ENCODE results near the gene SPEN. TPM values are rescaled to one million over a fixed set of nuclear protein-coding genes. Genes with fewer than 3 reads are reported as not detected.

The SPEN gene
- total RNA-seq: 38.4 to 49.7 TPM (median 39.4 TPM) in 3 replicates
- long read RNA-seq, partial matches to known transcripts: 10 of 13 reads
- long read RNA-seq, other reads (novel, unspliced or antisense): 2 of 13 reads

- Mint-ChIP-seq H3K27ac (ENCODE audit: unreplicated experiment) (peak within 1 kb of the TSS; percentile 98), H3K4me1 (ENCODE audit: low read depth) (peaks cover 46% of the 10 kb centered on the region), H3K27me3 (ENCODE audit: low read depth) (no peaks in the 10 kb centered on the region), H3K4me3 (ENCODE audit: unreplicated experiment) (peak within 1 kb of the TSS; percentile 99), H3K36me3 (ENCODE audit: low read depth) (peaks cover 2% of the 10 kb centered on the region), H3K9me3 (ENCODE audit: low read depth) (no peaks in the 10 kb centered on the region)
- peak; percentile 100 for DNase-seq (ENCODE audit: low spot score)
- TF ChIP-seq, protein P1, sequence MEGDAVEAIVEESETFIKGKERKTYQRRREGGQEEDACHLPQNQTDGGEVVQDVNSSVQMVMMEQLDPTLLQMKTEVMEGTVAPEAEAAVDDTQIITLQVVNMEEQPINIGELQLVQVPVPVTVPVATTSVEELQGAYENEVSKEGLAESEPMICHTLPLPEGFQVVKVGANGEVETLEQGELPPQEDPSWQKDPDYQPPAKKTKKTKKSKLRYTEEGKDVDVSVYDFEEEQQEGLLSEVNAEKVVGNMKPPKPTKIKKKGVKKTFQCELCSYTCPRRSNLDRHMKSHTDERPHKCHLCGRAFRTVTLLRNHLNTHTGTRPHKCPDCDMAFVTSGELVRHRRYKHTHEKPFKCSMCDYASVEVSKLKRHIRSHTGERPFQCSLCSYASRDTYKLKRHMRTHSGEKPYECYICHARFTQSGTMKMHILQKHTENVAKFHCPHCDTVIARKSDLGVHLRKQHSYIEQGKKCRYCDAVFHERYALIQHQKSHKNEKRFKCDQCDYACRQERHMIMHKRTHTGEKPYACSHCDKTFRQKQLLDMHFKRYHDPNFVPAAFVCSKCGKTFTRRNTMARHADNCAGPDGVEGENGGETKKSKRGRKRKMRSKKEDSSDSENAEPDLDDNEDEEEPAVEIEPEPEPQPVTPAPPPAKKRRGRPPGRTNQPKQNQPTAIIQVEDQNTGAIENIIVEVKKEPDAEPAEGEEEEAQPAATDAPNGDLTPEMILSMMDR (IDR thresholded peaks at IDR 0.05): peak; percentile 31
Observed at GRCh38 chr1:15847100-15847892, at the start of gene SPEN. Gene SPEN (plus strand): TSS chr1:15847707. CDS start chr1:15848068, 361 bp downstream.

DNA sequence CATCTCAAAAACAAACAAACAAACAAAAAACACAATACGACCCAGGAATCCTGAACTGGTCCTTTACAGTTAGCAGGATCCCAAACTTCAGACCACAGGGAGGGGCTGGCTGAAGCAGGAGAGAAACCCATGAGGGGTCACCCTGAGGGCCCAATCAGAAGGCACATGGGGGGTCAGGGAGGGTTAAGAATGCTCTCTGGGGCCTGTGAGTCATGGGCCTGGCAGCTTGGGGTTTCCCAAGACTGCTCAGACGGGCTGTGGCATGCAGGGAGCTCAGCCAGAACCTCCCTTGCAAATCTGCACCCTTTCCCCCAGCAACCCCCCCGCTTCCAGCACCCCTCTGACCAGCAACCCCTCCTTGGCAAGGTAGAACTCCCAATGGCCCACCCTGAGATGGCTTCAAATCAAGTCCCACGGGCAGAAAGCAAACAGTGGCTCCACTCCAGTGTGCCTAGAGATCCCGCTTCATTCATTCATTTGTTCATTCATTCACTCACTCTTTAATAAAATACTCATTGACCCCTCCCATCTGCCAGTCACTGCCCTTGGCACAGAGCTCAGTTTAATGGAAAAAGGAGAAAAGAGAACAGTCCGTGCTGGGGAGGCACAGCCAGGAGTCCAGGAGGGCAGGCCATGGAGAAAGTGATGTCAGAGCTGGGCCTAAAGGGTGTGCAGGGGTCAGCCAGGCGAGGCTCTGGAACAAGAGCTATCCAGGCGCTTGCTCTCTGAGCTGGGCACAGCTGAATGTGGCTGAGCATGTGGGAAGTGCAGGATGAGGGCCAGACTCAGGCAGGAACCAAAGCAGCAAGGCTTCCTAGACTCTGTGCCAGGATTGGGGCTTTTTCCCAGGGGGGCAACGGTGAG, 48.3 kb upstream of the SPEN start:
- Mint-ChIP-seq H3K4me3 (ENCODE audit: unreplicated experiment) (no peak overlapping the region), H3K9me3 (ENCODE audit: low read depth) (no peaks in the 10 kb centered on the region), H3K36me3 (ENCODE audit: low read depth) (no peaks in the 10 kb centered on the region), H3K4me1 (ENCODE audit: low read depth) (peaks cover 84% of the 10 kb centered on the region), H3K27me3 (ENCODE audit: low read depth) (no peaks in the 10 kb centered on the region), H3K27ac (ENCODE audit: unreplicated experiment) (peak overlapping the region; percentile 99)
- TF ChIP-seq, protein P1 (IDR thresholded peaks at IDR 0.05): no peak
- DNase-seq (ENCODE audit: low spot score): no peak

- Mint-ChIP-seq H3K36me3 (ENCODE audit: low read depth) (no peaks in the 10 kb centered on the region), H3K27me3 (ENCODE audit: low read depth) (no peaks in the 10 kb centered on the region), H3K4me1 (ENCODE audit: low read depth) (peaks cover 75% of the 10 kb centered on the region), H3K27ac (ENCODE audit: unreplicated experiment) (peak overlapping the region; percentile 99), H3K4me3 (ENCODE audit: unreplicated experiment) (peak overlapping the region; percentile 44), H3K9me3 (ENCODE audit: low read depth) (no peaks in the 10 kb centered on the region)
- TF ChIP-seq, protein P1 (IDR thresholded peaks at IDR 0.05): no peak
- no peak for DNase-seq (ENCODE audit: low spot score)
Observed at GRCh38 chr1:15799928-15800835, 47.3 kb upstream of the SPEN start.

DNA sequence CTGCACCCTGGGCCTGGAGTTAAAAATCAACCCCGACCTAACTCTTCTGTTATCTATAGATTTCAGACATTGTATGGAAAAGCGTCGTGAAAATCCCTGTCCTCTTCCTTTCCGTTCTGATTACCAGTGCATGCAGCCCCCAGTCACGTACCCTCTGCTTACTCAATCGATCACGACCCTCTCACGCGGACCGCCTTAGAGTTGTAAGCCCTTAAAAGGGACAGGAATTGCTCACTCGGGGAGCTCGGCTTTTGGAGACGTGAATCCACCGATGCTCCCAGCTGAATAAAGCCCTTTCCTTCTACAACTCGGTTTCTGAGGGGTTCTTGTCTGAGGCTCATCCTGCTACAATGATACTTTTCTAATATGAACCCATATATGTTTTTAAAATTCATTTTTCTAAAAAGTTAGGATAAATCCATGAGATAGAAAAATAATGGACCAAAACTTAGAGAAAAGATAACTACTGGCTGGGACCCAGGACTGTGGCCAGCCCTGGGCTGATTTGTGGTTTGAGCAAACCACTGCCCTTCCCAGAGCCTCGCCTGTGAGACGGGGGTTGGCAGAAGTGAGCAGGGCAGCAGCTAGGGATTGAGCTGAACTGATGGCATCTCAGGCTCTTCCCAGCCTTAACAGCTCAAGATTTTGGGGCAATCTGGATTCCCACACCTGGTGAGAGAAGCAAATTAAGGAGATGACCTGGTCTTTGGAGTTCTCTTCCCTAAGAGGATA, 45.1 kb upstream of the SPEN start:
- Mint-ChIP-seq H3K27me3 (ENCODE audit: low read depth) (no peaks in the 10 kb centered on the region), H3K4me3 (ENCODE audit: unreplicated experiment) (no peak overlapping the region), H3K4me1 (ENCODE audit: low read depth) (peaks cover 53% of the 10 kb centered on the region), H3K27ac (ENCODE audit: unreplicated experiment) (peak overlapping the region; percentile 63), H3K9me3 (ENCODE audit: low read depth) (no peaks in the 10 kb centered on the region), H3K36me3 (ENCODE audit: low read depth) (no peaks in the 10 kb centered on the region)
- TF ChIP-seq, protein P1 (IDR thresholded peaks at IDR 0.05): no peak
- no peak for DNase-seq (ENCODE audit: low spot score)

Measured in chondrocyte (in vitro differentiated cells).